IMR-90 (cell line): ENCODE measurements around the gene LDB2. TPM values are rescaled to one million over a fixed set of nuclear protein-coding genes. Genes with fewer than 3 reads are reported as not detected.

Source experiments
- ATAC-seq: fragments of 200-7000 bp; cut with Tn5 transposase; 2 replicates; pipeline ENCODE4 v1.9.1; 2020; ENCODE audit warnings: low read depth, mild to moderate bottlenecking, moderate library complexity
- BruUV-seq: library from RNA; stranded (reverse); fragments of 400-500 nt; replicated peaks from 2 replicates; lab custom pipeline; 2021; lab: Mats Ljungman, UMichigan
- CTCF ChIA-PET: fragments of 300-600 bp; formaldehyde crosslinking; extraction: SDS; loops from one replicate; lab custom pipeline; 2021; ENCODE audit warnings: antibody characterized with exemption; lab: Yijun Ruan, JAX
- POLR2A ChIA-PET: fragments of 300-600 bp; sonication (Branson Sonifier 250); formaldehyde crosslinking; loops from one replicate; lab custom pipeline; 2022; ENCODE audit warnings: antibody characterized with exemption; ENCODE audit not compliant: unreplicated experiment; lab: Charles Lee
- DNase-seq: peaks from one replicate; pipeline ENCODE4 v3.0.0; 2013
- H2AFZ ChIP-seq: replicated peaks from 2 replicates; pipeline ENCODE3; 2013; ENCODE audit warnings: low read length, mild to moderate bottlenecking; ENCODE audit not compliant: poor library complexity
- H2AK5ac ChIP-seq: 2 replicates; pipeline ENCODE4 v1.6.1; 2013; ENCODE audit warnings: low read depth, low read length, inconsistent platforms
- H2AK9ac ChIP-seq: replicated peaks from 2 replicates; pipeline ENCODE3; 2013; ENCODE audit warnings: mild to moderate bottlenecking, low read depth, low read length, moderate library complexity; ENCODE audit not compliant: poor library complexity
- H2BK120ac ChIP-seq: 2 replicates; pipeline ENCODE4 v1.6.1; 2013; ENCODE audit warnings: low read depth, low read length, inconsistent platforms
- H2BK15ac ChIP-seq: 3 replicates; pipeline ENCODE4 v1.6.1; 2013; ENCODE audit warnings: low read depth, low read length, inconsistent platforms
- H2BK20ac ChIP-seq: 2 replicates; pipeline ENCODE4 v1.6.1; 2013; ENCODE audit warnings: low read depth, mild to moderate bottlenecking, inconsistent platforms, low read length, moderate library complexity
- H2BK5ac ChIP-seq: 2 replicates; pipeline ENCODE4 v1.6.1; 2013; ENCODE audit warnings: mild to moderate bottlenecking, low read depth, low read length, inconsistent platforms; ENCODE audit not compliant: poor library complexity, severe bottlenecking
- H3K14ac ChIP-seq: replicated peaks from 2 replicates; pipeline ENCODE4 v1.6.1; 2013; ENCODE audit warnings: low read depth, low read length, inconsistent platforms
- H3K18ac ChIP-seq: 2 replicates; pipeline ENCODE4 v1.6.1; 2013; ENCODE audit warnings: low read depth, low read length, control low read depth
- H3K23ac ChIP-seq: 2 replicates; pipeline ENCODE4 v1.6.1; 2013; ENCODE audit warnings: low read depth, low read length, inconsistent platforms
- H3K27ac ChIP-seq: 2 replicates; pipeline ENCODE4 v1.5.1; 2013; ENCODE audit warnings: mild to moderate bottlenecking, control low read depth, low read length; ENCODE audit not compliant: insufficient read depth
- H3K27me3 ChIP-seq: 2 replicates; pipeline ENCODE4 v1.6.1; 2013; ENCODE audit warnings: low read length; ENCODE audit not compliant: control insufficient read depth, insufficient read depth
- H3K36me3 ChIP-seq: 2 replicates; pipeline ENCODE4 v1.6.1; 2013; ENCODE audit warnings: low read length, mixed read lengths; ENCODE audit not compliant: control insufficient read depth, insufficient read depth
- H3K4ac ChIP-seq: 2 replicates; pipeline ENCODE4 v1.6.1; 2013; ENCODE audit warnings: low read depth, low read length, inconsistent platforms
- H3K4me1 ChIP-seq: 2 replicates; pipeline ENCODE4 v1.6.1; 2013; ENCODE audit warnings: low read length, mixed read lengths; ENCODE audit not compliant: control insufficient read depth, insufficient read depth
- H3K4me2 ChIP-seq: 2 replicates; pipeline ENCODE4 v1.6.1; 2013; ENCODE audit warnings: low read depth, mild to moderate bottlenecking, control low read depth, low read length, moderate library complexity
- H3K4me3 ChIP-seq: 2 replicates; pipeline ENCODE4 v1.5.1; 2013; ENCODE audit warnings: low read depth, mild to moderate bottlenecking, control low read depth, low read length, moderate library complexity; ENCODE audit not compliant: insufficient read depth
- H3K56ac ChIP-seq: 2 replicates; pipeline ENCODE4 v1.6.1; 2013; ENCODE audit warnings: low read length, inconsistent platforms; ENCODE audit not compliant: insufficient read depth; ENCODE audit errors: extremely low read depth
- H3K79me1 ChIP-seq, 2 experiments: 2 replicates each; pipeline ENCODE4 v1.6.1; 2013; ENCODE audit warnings: low read length in 2 of 2, inconsistent platforms in 1 of 2, low read depth in 1 of 2
- H3K9ac ChIP-seq: 2 replicates; pipeline ENCODE4 v1.6.1; 2013; ENCODE audit warnings: low read depth, low read length, control low read depth
- H3K9me1 ChIP-seq: 2 replicates; pipeline ENCODE4 v1.6.1; 2013; ENCODE audit warnings: low read length, inconsistent platforms; ENCODE audit not compliant: insufficient read depth
- H3K9me3 ChIP-seq: 2 replicates; pipeline ENCODE4 v1.6.1; 2013; ENCODE audit warnings: low read length; ENCODE audit not compliant: control insufficient read depth, insufficient read depth
- H4K20me1 ChIP-seq: 2 replicates; pipeline ENCODE4 v1.6.1; 2013; ENCODE audit warnings: low read length, inconsistent platforms; ENCODE audit not compliant: insufficient read depth
- H4K5ac ChIP-seq: 2 replicates; pipeline ENCODE4 v1.6.1; 2013; ENCODE audit warnings: mild to moderate bottlenecking, low read depth, low read length, control low read depth
- H4K8ac ChIP-seq, 2 experiments: 2 replicates each; pipeline ENCODE4 v1.6.1; 2013; ENCODE audit warnings: low read depth in 2 of 2, low read length in 2 of 2, control low read depth in 1 of 2, inconsistent platforms in 1 of 2
- H4K91ac ChIP-seq: 2 replicates; pipeline ENCODE4 v1.6.1; 2013; ENCODE audit warnings: low read depth, low read length, inconsistent platforms; ENCODE audit not compliant: insufficient read depth
- CEBPB ChIP-seq: IDR thresholded peaks from 2 replicates; pipeline ENCODE4 v1.6.1; 2012; ENCODE audit warnings: low read depth, low read length, improper control_type of control experiment
- CHD1 ChIP-seq: IDR thresholded peaks from 2 replicates; pipeline ENCODE4 v1.6.1; 2012; ENCODE audit warnings: low read depth, low read length, improper control_type of control experiment
- MAFK ChIP-seq: IDR thresholded peaks from 2 replicates; pipeline ENCODE4 v1.6.1; 2012; ENCODE audit warnings: low read depth, low read length, improper control_type of control experiment
- NFE2L2 ChIP-seq: fragments of 150-350 bp; IDR thresholded peaks from 2 replicates; pipeline ENCODE4 v1.6.1; 2016; ENCODE audit warnings: low read depth, mild to moderate bottlenecking, low read length
- RAD21 ChIP-seq: IDR thresholded peaks from 2 replicates; pipeline ENCODE4 v1.6.1; 2012; ENCODE audit warnings: low read length, improper control_type of control experiment
- RCOR1 ChIP-seq: IDR thresholded peaks from 2 replicates; pipeline ENCODE4 v1.6.1; 2012; ENCODE audit warnings: mild to moderate bottlenecking, low read length, improper control_type of control experiment; ENCODE audit not compliant: insufficient replicate concordance
- RFX5 ChIP-seq: IDR thresholded peaks from 2 replicates; pipeline ENCODE4 v1.8.0; 2012; ENCODE audit warnings: low read depth, mild to moderate bottlenecking, low read length, moderate library complexity
- SMC3 ChIP-seq: fragments of 150-350 bp; IDR thresholded peaks from 2 replicates; pipeline ENCODE4 v1.6.1; 2016; ENCODE audit warnings: low read depth, mild to moderate bottlenecking, antibody characterized with exemption, low read length, moderate library complexity
- WGBS, 2 experiments: methylation state at CpG; one replicate each; pipeline versions ENCODE4 v1.1.5 to v1.1.7; 2013; ENCODE audit warnings: missing lambda C conversion rate in 2 of 2; ENCODE audit not compliant: insufficient read length in 1 of 2; ENCODE audit errors: extremely low coverage in 2 of 2; 5-methylcytosine and 5-hydroxymethylcytosine counted together
- dilution Hi-C: fragments of 300-500 bp; cut with HindIII; formaldehyde crosslinking; loops from one replicate; pipeline ENCODE4 v1.14.3; 2018; ENCODE audit warnings: low sequenced_read_pairs; ENCODE audit not compliant: unreplicated experiment
- in situ Hi-C: fragments of 300-500 bp; cut with MboI; formaldehyde crosslinking; loops from 3 replicates; pipeline ENCODE4 v1.14.3; 2019; ENCODE audit warnings: low sequenced_read_pairs, inconsistent platforms, mixed read lengths
- intact Hi-C: fragments of 100-400 bp; cut with micrococcal nuclease; formaldehyde crosslinking; loops from 2 replicates; pipeline ENCODE4 v1.10.0; 2022
- polyA plus RNA-seq, 3 experiments: library from polyadenylated mRNA; depleted of rRNA; stranded (reverse); fragments of >200 nt; gene quantifications; 2 replicates each; pipeline ENCODE4 v1.2.3, GENCODE V29; 2012; ENCODE audit warnings: low replicate concordance in 1 of 3
- total RNA-seq: library from RNA; depleted of rRNA; stranded (reverse); fragments of >200 nt; gene quantifications from 2 replicates; pipeline ENCODE4 v1.2.3, GENCODE V29; 2012
- TF ChIP-seq, protein P1 (sequence below): fragments of 150-350 bp; IDR thresholded peaks from 2 replicates; pipeline ENCODE4 v1.6.1; 2016; ENCODE audit warnings: low read depth, mild to moderate bottlenecking, low read length, moderate library complexity, borderline replicate concordance
- TF ChIP-seq, protein P2 (sequence below): conservative IDR thresholded peaks from 2 replicates; pipeline ENCODE4 v1.5.1; 2012; ENCODE audit warnings: mild to moderate bottlenecking, low read depth, low read length, improper control_type of control experiment

Gene LDB2
- total and polyA plus RNA-seq, 2 of the 4 experiments (the other 2 are of a cell fraction): 67.9 to 116 TPM

DNA sequence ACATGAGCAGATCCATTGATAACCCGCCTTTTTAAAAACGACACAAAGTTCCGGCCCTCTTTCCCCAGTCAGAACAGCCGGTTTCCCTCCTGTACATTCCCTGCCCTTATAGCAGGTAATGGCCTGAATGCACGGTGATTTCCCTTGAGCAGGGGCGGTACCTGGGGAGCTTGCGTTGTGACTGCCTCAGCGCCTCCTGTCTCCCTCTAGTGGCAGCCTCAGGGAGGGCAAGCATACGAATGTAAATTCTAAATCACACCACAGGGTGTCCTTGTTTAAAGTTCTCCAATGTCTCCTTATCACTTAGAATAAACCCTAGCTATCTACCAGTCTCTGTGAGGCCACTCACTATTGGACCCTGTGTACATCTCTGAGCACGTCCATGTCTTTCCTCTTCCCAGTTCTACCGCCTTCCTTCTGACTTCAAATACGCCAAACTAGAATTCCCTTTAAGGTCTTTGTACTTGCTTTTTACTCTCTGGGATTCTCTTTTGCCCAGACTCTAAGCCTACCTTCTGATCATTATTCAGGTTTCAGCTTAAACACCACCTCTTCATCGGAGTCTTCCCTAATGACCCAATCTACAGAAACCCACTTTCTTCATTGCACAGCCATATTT, 18.4 kb upstream of the LDB2 start:
- ChIA-PET CTCF (interaction anchor here (1.0 to 1.3 kb wide), 3 partner anchors 10 to 20 kb away, joined by 3 to 4 read pairs (median 3); no protein-coding TSS in a partner anchor), POLR2A (no interaction called here)
- Histone ChIP-seq H2AFZ (no peak overlapping the region), H4K5ac (no peak overlapping the region), H4K8ac (no peak overlapping the region), H3K14ac (no peak overlapping the region; the same call in 1 of the 2 replicates), H3K4me3 (no peak overlapping the region), H3K4me2 (no peak overlapping the region), H4K91ac (no peak overlapping the region; the same call in 1 of the 2 replicates), H3K36me3 (no peaks in the 10 kb centered on the region), H3K4me1 (peaks cover 3% of the 10 kb centered on the region; the same call in 1 of the 2 replicates), H2AK5ac (0 out of 2 replicates have a peak overlapping the region, but pooled peaks have one; percentile 43), H3K18ac (no peak overlapping the region; the same call in 1 of the 2 replicates), H4K20me1 (no peaks in the 10 kb centered on the region), H2BK120ac (peak overlapping the region; percentile 18; the same call in 1 of the 2 replicates), H3K9me3 (peaks cover 2% of the 10 kb centered on the region; the same call in 1 of the 2 replicates), H3K9me1 (no peaks in the 10 kb centered on the region), H3K9ac (no peak overlapping the region), H2BK20ac (0 out of 2 replicates have a peak overlapping the region, but pooled peaks have one; percentile 44), H2BK5ac (no peak overlapping the region), H3K56ac (no peak overlapping the region), H3K27ac (no peak overlapping the region), H2BK15ac (peak overlapping the region; percentile 41; the same call in 1 of the 3 replicates), H3K4ac (peak overlapping the region; percentile 26; the same call in 1 of the 2 replicates), H3K79me1 (no peaks in the 10 kb centered on the region), H3K27me3 (no peaks in the 10 kb centered on the region), H2AK9ac (no peak overlapping the region), H3K23ac (no peak overlapping the region)
- 75% methylated on average over 8 of the region's 13 CpGs; no CpG with 5 or more reads in 1 of the 2 experiments for WGBS, 2 experiments
- intact Hi-C loops (no loop called here), dilution Hi-C loops (no loop called here), in situ Hi-C loops (loop anchor here (25.0 kb wide), 1 partner anchor 395 kb away; no protein-coding TSS in a partner anchor)
- no peak for ATAC-seq
- BruUV-seq: no TSS peak
- TF ChIP-seq NFE2L2 (no peak), CHD1 (no peak), CEBPB (no peak), SMC3 (peak; percentile 46), RCOR1 (no peak), RFX5 (no peak), MAFK (no peak), RAD21 (peak; percentile 43)
- TF ChIP-seq, protein P1, sequence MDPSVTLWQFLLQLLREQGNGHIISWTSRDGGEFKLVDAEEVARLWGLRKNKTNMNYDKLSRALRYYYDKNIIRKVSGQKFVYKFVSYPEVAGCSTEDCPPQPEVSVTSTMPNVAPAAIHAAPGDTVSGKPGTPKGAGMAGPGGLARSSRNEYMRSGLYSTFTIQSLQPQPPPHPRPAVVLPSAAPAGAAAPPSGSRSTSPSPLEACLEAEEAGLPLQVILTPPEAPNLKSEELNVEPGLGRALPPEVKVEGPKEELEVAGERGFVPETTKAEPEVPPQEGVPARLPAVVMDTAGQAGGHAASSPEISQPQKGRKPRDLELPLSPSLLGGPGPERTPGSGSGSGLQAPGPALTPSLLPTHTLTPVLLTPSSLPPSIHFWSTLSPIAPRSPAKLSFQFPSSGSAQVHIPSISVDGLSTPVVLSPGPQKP: no peak
- TF ChIP-seq, protein P2, sequence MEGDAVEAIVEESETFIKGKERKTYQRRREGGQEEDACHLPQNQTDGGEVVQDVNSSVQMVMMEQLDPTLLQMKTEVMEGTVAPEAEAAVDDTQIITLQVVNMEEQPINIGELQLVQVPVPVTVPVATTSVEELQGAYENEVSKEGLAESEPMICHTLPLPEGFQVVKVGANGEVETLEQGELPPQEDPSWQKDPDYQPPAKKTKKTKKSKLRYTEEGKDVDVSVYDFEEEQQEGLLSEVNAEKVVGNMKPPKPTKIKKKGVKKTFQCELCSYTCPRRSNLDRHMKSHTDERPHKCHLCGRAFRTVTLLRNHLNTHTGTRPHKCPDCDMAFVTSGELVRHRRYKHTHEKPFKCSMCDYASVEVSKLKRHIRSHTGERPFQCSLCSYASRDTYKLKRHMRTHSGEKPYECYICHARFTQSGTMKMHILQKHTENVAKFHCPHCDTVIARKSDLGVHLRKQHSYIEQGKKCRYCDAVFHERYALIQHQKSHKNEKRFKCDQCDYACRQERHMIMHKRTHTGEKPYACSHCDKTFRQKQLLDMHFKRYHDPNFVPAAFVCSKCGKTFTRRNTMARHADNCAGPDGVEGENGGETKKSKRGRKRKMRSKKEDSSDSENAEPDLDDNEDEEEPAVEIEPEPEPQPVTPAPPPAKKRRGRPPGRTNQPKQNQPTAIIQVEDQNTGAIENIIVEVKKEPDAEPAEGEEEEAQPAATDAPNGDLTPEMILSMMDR: peak; percentile 57
- no peak for DNase-seq
